GM23338 (cell line): ENCODE measurements around the gene SENP5. TPM values are rescaled to one million over a fixed set of nuclear protein-coding genes. Genes with fewer than 3 reads are reported as not detected.

Source experiments
- polyA plus RNA-seq: library from polyadenylated mRNA; unstranded; fragments of >200 nt; fragmentation: Nextera tagmentation; extraction: Ambion mirVana; gene quantifications from 2 replicates; pipeline ENCODE4 v1.2.1, GENCODE V29; 2016
- total RNA-seq: library from RNA; depleted of rRNA; stranded (reverse); fragments of >200 nt; shearing (Covaris generic); gene quantifications from 2 replicates; pipeline ENCODE4 v1.2.3, GENCODE V29; 2014; rRNA removed

SENP5 gene
- total and polyA plus RNA-seq, 2 experiments from 2014 or later = 12.2 to 34.3 TPM

Other genes with a start within 250 kb of the SENP5 start
- gene NRROS, start 228.2 kb upstream of the SENP5 start, total RNA-seq = 5.9 and 8.5 TPM in 2 replicates
- 1.2 and 2.3 TPM in 2 replicates for gene NRROS, start 228.2 kb upstream of the SENP5 start, polyA plus RNA-seq
- gene CEP19, start 155.7 kb upstream of the SENP5 start, total RNA-seq = 1.6 and 2.3 TPM in 2 replicates
- gene CEP19, start 155.7 kb upstream of the SENP5 start, polyA plus RNA-seq = 1.8 and 2.5 TPM in 2 replicates
- 14.5 and 24.4 TPM in 2 replicates for gene PIGX, start 155.5 kb upstream of the SENP5 start, total RNA-seq
- 13.0 and 13.4 TPM in 2 replicates for gene PIGX, start 155.5 kb upstream of the SENP5 start, polyA plus RNA-seq
- gene PAK2, start 128.1 kb upstream of the SENP5 start, total RNA-seq = 49.4 and 56.0 TPM in 2 replicates
- 24.3 and 25.5 TPM in 2 replicates for gene PAK2, start 128.1 kb upstream of the SENP5 start, polyA plus RNA-seq
- gene NCBP2, start 74.6 kb downstream of the SENP5 start, total RNA-seq = 72.7 and 78.4 TPM in 2 replicates
- gene NCBP2, start 74.6 kb downstream of the SENP5 start, polyA plus RNA-seq = 83.8 and 98.9 TPM in 2 replicates
- gene PIGZ, start 100.9 kb downstream of the SENP5 start, total RNA-seq = not detected in 2 replicates
- gene PIGZ, start 100.9 kb downstream of the SENP5 start, polyA plus RNA-seq = 0.16 TPM in 1 of 2 replicates, not detected in the other
- 5.2 and 5.4 TPM in 2 replicates for gene MELTF, start 161.9 kb downstream of the SENP5 start, total RNA-seq
- 1.3 and 1.4 TPM in 2 replicates for gene MELTF, start 161.9 kb downstream of the SENP5 start, polyA plus RNA-seq